B cell (primary cell): ENCODE results near the gene AGRN. TPM values are rescaled to one million over a fixed set of nuclear protein-coding genes. Genes with fewer than 3 reads are reported as not detected.
A peak's percentile ranks its signal among the peaks of the same experiment; 100 is the strongest.

Source experiments
- ATAC-seq: fragments of 200-7000 bp; cut with Tn5 transposase; one replicate; pipeline ENCODE4 v1.10.0; 2021; ENCODE audit warnings: low read depth, mild to moderate bottlenecking, moderate number of reproducible peaks, moderate library complexity
- CTCF ChIA-PET: fragments of 350-600 bp; sonication (Branson Sonifier 250); formaldehyde crosslinking; loops from one replicate; lab custom pipeline; 2021; ENCODE audit warnings: antibody characterized with exemption, inconsistent platforms; lab: Charles Lee
- POLR2A ChIA-PET: fragments of 350-600 bp; sonication (Branson Sonifier 250); formaldehyde crosslinking; loops from one replicate; lab custom pipeline; 2021; ENCODE audit warnings: antibody characterized with exemption; lab: Charles Lee
- DNase-seq: peaks from one replicate; pipeline ENCODE4 v3.0.0; 2013
- H2AFZ ChIP-seq: 2 replicates; pipeline ENCODE4 v1.6.1; 2012; ENCODE audit warnings: mild to moderate bottlenecking, low read depth, low read length; ENCODE audit not compliant: insufficient read depth, poor library complexity, severe bottlenecking
- H3K27ac ChIP-seq, 2 donors: 1 replicate in 1 of 2; 2 replicates in 1 of 2; pipeline ENCODE4 v1.5.1; 2012 to 2013; ENCODE audit warnings: low read length in 2 of 2, mild to moderate bottlenecking in 2 of 2, moderate library complexity in 1 of 2
- H3K27me3 ChIP-seq, 4 experiments: fragments of 200-600 bp in 1 of 4; sonication (generic) in 1 of 4; replicated peaks in 1 of 4; 1 replicate in 2 of 4; 2 replicates in 2 of 4; pipeline versions ENCODE4 v1.6.1 to v1.7.0; 2013 to 2016; ENCODE audit warnings: low read length in 3 of 4, mild to moderate bottlenecking in 2 of 4, mixed read lengths in 1 of 4, moderate library complexity in 1 of 4; ENCODE audit not compliant: insufficient read depth in 4 of 4, control insufficient read depth in 3 of 4; ENCODE audit errors: control extremely low read depth in 1 of 4
- H3K36me3 ChIP-seq, 2 experiments: replicated peaks in 1 of 2; 1 replicate in 1 of 2; 2 replicates in 1 of 2; pipeline versions ENCODE4 v1.6.1 to v1.7.1; 2013; ENCODE audit warnings: low read length in 1 of 2; ENCODE audit not compliant: insufficient read depth in 2 of 2, control insufficient read depth in 1 of 2; ENCODE audit errors: control extremely low read depth in 1 of 2, extremely low read depth in 1 of 2
- H3K4me1 ChIP-seq, 2 donors: fragments of 200-600 bp in 1 of 2; sonication (generic) in 1 of 2; 1 replicate in 1 of 2; 2 replicates in 1 of 2; pipeline versions ENCODE4 v1.5.1 to v1.6.1; 2013 to 2017; ENCODE audit warnings: low read length in 2 of 2; ENCODE audit not compliant: control insufficient read depth in 2 of 2, insufficient read depth in 2 of 2
- H3K4me2 ChIP-seq: replicated peaks from 2 replicates; pipeline ENCODE3; 2012; ENCODE audit warnings: mild to moderate bottlenecking, low read depth, low read length; ENCODE audit not compliant: poor library complexity, severe bottlenecking
- H3K4me3 ChIP-seq, 5 experiments: fragments of 200-600 bp in 1 of 5; sonication (generic) in 1 of 5; 1 replicate in 3 of 5; 2 replicates in 2 of 5; pipeline versions ENCODE4 v1.5.1 to v1.7.0; 2011 to 2016; ENCODE audit warnings: low read length in 4 of 5, mild to moderate bottlenecking in 4 of 5, low read depth in 2 of 5, control low read depth in 1 of 5, moderate library complexity in 1 of 5; ENCODE audit not compliant: insufficient read depth in 1 of 5; ENCODE audit errors: control extremely low read depth in 1 of 5, extremely low read depth in 1 of 5
- H3K79me2 ChIP-seq: fragments of 200-600 bp; sonication (generic); one replicate; pipeline ENCODE4 v1.6.0; 2016; ENCODE audit warnings: low read length; ENCODE audit not compliant: control insufficient read depth, insufficient read depth
- H3K9ac ChIP-seq: fragments of 200-600 bp; sonication (generic); 2 replicates; pipeline ENCODE4 v1.6.1; 2017; ENCODE audit warnings: mild to moderate bottlenecking, low read length, moderate library complexity
- H3K9me3 ChIP-seq, 3 donors: one replicate each; pipeline versions ENCODE4 v1.6.1 to v1.7.1; 2013; ENCODE audit warnings: low read length in 2 of 3; ENCODE audit not compliant: control insufficient read depth in 2 of 3, insufficient read depth in 1 of 3; ENCODE audit errors: control extremely low read depth in 1 of 3
- H4K20me1 ChIP-seq: 2 replicates; pipeline ENCODE4 v1.6.0; 2012; ENCODE audit warnings: mild to moderate bottlenecking, low read length; ENCODE audit not compliant: insufficient read depth, control insufficient read depth, poor library complexity, severe bottlenecking
- H3K27ac Mint-ChIP-seq: one replicate; pipeline ENCODE4 v1.8.0; 2021; ENCODE audit warnings: mixed read lengths
- H3K27me3 Mint-ChIP-seq: one replicate; pipeline ENCODE4 v1.8.0; 2021; ENCODE audit warnings: mixed read lengths
- H3K4me1 Mint-ChIP-seq: one replicate; pipeline ENCODE4 v1.8.0; 2021; ENCODE audit warnings: mixed read lengths
- H3K4me3 Mint-ChIP-seq: one replicate; pipeline ENCODE4 v1.8.0; 2021; ENCODE audit warnings: mixed read lengths
- H3K9me3 Mint-ChIP-seq: one replicate; pipeline ENCODE4 v1.8.0; 2022; ENCODE audit warnings: mixed read lengths; ENCODE audit not compliant: insufficient read depth
- CTCF ChIP-seq: fragments of 200-600 bp; IDR thresholded peaks from one replicate; pipeline ENCODE4 v1.8.0; 2022; ENCODE audit warnings: antibody characterized with exemption, mild to moderate bottlenecking
- EZH2 ChIP-seq: IDR thresholded peaks from 2 replicates; pipeline ENCODE4 v1.6.1; 2012; ENCODE audit warnings: borderline replicate concordance, low read depth, mild to moderate bottlenecking, moderate library complexity, low read length; ENCODE audit not compliant: insufficient read depth, poor library complexity, severe bottlenecking
- WGBS: methylation state at CpG from one replicate; pipeline ENCODE4 v1.1.5; 2013; ENCODE audit warnings: missing lambda C conversion rate; ENCODE audit not compliant: insufficient coverage; 5-methylcytosine and 5-hydroxymethylcytosine counted together
- intact Hi-C: fragments of 100-400 bp; cut with micrococcal nuclease; formaldehyde crosslinking; loops from one replicate; pipeline ENCODE4 v1.10.0; 2022
- polyA plus RNA-seq: library from polyadenylated mRNA; depleted of rRNA; stranded (reverse); fragments of >200 nt; gene quantifications from 2 replicates; pipeline ENCODE4 v1.2.3, GENCODE V29; 2012
- total RNA-seq, 2 donors: library from RNA; stranded (reverse); fragments of 120-200 nt in 1 of 2; gene quantifications; 1 replicate in 1 of 2; 2 replicates in 1 of 2; pipeline versions ENCODE4 v1.2.3 to v1.2.4, GENCODE V29; 2013 to 2022

AGRN gene
- total and polyA plus RNA-seq, 2 donors (not counting 1 experiment from before 2014, with no cell fraction given): 7.3 to 31.3 TPM

- peak overlapping the region; percentile 68 for H2AFZ ChIP-seq
- Mint-ChIP-seq H3K4me1 (peaks cover 21% of the 10 kb centered on the region), H3K27ac (no peak overlapping the region), H3K9me3 (no peaks in the 10 kb centered on the region), H3K27me3 (peaks cover 25% of the 10 kb centered on the region), H3K4me3 (peak overlapping the region; percentile 83)
- no peak for DNase-seq
- H3K9me3 ChIP-seq: peaks cover 0 to 22% (median 0%) of the 10 kb centered on the region in 3 donors
- peaks cover 36 to 58% of the 10 kb centered on the region in 2 donors for H3K4me1 ChIP-seq
- H3K27me3 ChIP-seq: peaks cover 0 to 79% (median 51%) of the 10 kb centered on the region in 4 experiments
- intact Hi-C loops: loop anchor here (2.0 kb wide), 1 partner anchor 18 kb away; no protein-coding TSS in a partner anchor
- ATAC-seq: no peak
- WGBS: 4% methylated on average over 52 of the region's 58 CpGs
- peak overlapping the region; percentile 70 for H3K9ac ChIP-seq
- TF ChIP-seq CTCF (no peak), EZH2 (peak; percentile 68)
- CTCF ChIA-PET: interaction anchor here (1.0 to 2.3 kb wide), 5 partner anchors 12 to 95 kb away, joined by 4 to 14 read pairs (median 6); partner anchors contain the start of genes AGRN and ISG15
- peak overlapping the region; percentile 99 for H3K4me2 ChIP-seq
- no peaks in the 10 kb centered on the region for H3K79me2 ChIP-seq
- peak overlapping the region in 3 of 5 experiments; percentile 48 to 60 (median 54) for H3K4me3 ChIP-seq
- no peaks in the 10 kb centered on the region for H3K36me3 ChIP-seq
- no peaks in the 10 kb centered on the region for H4K20me1 ChIP-seq
- POLR2A ChIA-PET: no interaction called here
- no peak overlapping the region for H3K27ac ChIP-seq
Observed at GRCh38 chr1:1001057-1001783, 18.7 kb upstream of the AGRN start.
